Measurements from ENCODE around the gene AHI1.
A peak's percentile ranks its signal among the peaks of the same experiment; 100 is the strongest.

The AHI1 gene

GRCh38 chr6:135411849-135412248 lies 85.7 kb downstream of the AHI1 start:
- Histone ChIP-seq H2BK12ac (ENCODE audit: low read length in 2 of 2) (no peak overlapping the region), H3K9ac (ENCODE audit: low read length) (no peak overlapping the region), H2AFZ (ENCODE audit: low read depth, low read length) (no peak overlapping the region), H3K79me1 (replicated peaks; ENCODE audit: low read length, poor library complexity, severe bottlenecking) (no peaks in the 10 kb centered on the region), H2AK5ac (ENCODE audit: low read length, severe bottlenecking) (no peak overlapping the region), H2BK120ac (ENCODE audit: low read depth, low read length) (no peak overlapping the region), H3K4me3 (ENCODE audit: insufficient read depth in 1 of 2, low read depth in 1 of 2, low read length in 2 of 2) (no peak overlapping the region), H3K27me3 (ENCODE audit: control insufficient read depth in 1 of 2, insufficient read depth in 1 of 2, low read length in 2 of 2) (no peaks in the 10 kb centered on the region), H3K9me3 (ENCODE audit: control insufficient read depth, low read length) (no peaks in the 10 kb centered on the region), H4K8ac (ENCODE audit: low read length) (no peak overlapping the region), H3K27ac (ENCODE audit: low read length, poor library complexity, severe bottlenecking) (no peak overlapping the region), H3K4me2 (ENCODE audit: low read length, poor library complexity, severe bottlenecking) (no peak overlapping the region), H2BK15ac (ENCODE audit: low read depth, poor library complexity, severe bottlenecking) (no peak overlapping the region), H3K4me1 (ENCODE audit: control insufficient read depth, insufficient read depth, low read depth, low read length) (no peaks in the 10 kb centered on the region), H3K23ac (ENCODE audit: low read length in 2 of 2) (no peak overlapping the region), H4K91ac (ENCODE audit: low read length) (no peak overlapping the region), H2BK5ac (ENCODE audit: low read depth, low read length, poor library complexity, severe bottlenecking) (no peak overlapping the region), H3K4ac (ENCODE audit: low read depth in 1 of 2, low read length in 2 of 2) (no peak overlapping the region), H3K14ac (ENCODE audit: low read length in 2 of 2) (no peak overlapping the region), H3K36me3 (ENCODE audit: control insufficient read depth in 1 of 2, insufficient read depth in 2 of 2, low read depth in 1 of 2, low read length in 2 of 2) (peaks cover 3 to 41% of the 10 kb centered on the region in 2 experiments), H3K18ac (ENCODE audit: low read depth in 1 of 2, low read length in 2 of 2) (no peak overlapping the region)
- no peak for DNase-seq
- WGBS, result no CpG with 5 or more reads among the region's 2 CpGs

GRCh38 chr6:135411339-135411738 lies 86.2 kb downstream of the AHI1 start:
- H3K27me3 ChIP-seq (ENCODE audit: control insufficient read depth in 1 of 2, insufficient read depth in 1 of 2, low read length in 2 of 2), result no peaks in the 10 kb centered on the region
- H2BK12ac ChIP-seq (ENCODE audit: low read length in 2 of 2), result no peak overlapping the region
- no peak overlapping the region for H2AK5ac ChIP-seq (ENCODE audit: low read length, severe bottlenecking)
- no peak overlapping the region for H3K14ac ChIP-seq (ENCODE audit: low read length in 2 of 2)
- no peak overlapping the region for H2BK15ac ChIP-seq (ENCODE audit: low read depth, poor library complexity, severe bottlenecking)
- H3K18ac ChIP-seq (ENCODE audit: low read depth in 1 of 2, low read length in 2 of 2), result no peak overlapping the region
- H3K23ac ChIP-seq (ENCODE audit: low read length in 2 of 2), result no peak overlapping the region
- no peaks in the 10 kb centered on the region for H3K79me1 ChIP-seq (replicated peaks; ENCODE audit: low read length, poor library complexity, severe bottlenecking)
- no peak overlapping the region for H4K91ac ChIP-seq (ENCODE audit: low read length)
- WGBS, result 95% methylated on average over 2 of the region's 2 CpGs
- no peak overlapping the region for H3K4me2 ChIP-seq (ENCODE audit: low read length, poor library complexity, severe bottlenecking)
- no peak overlapping the region for H3K4me3 ChIP-seq (ENCODE audit: insufficient read depth in 1 of 2, low read depth in 1 of 2, low read length in 2 of 2)
- H3K4ac ChIP-seq (ENCODE audit: low read depth in 1 of 2, low read length in 2 of 2), result no peak overlapping the region
- DNase-seq, result peak; percentile 7
- no peak overlapping the region for H4K8ac ChIP-seq (ENCODE audit: low read length)
- H3K9me3 ChIP-seq (ENCODE audit: control insufficient read depth, low read length), result no peaks in the 10 kb centered on the region
- no peak overlapping the region for H2AFZ ChIP-seq (ENCODE audit: low read depth, low read length)
- H3K4me1 ChIP-seq (ENCODE audit: control insufficient read depth, insufficient read depth, low read depth, low read length), result no peaks in the 10 kb centered on the region
- no peak overlapping the region for H3K27ac ChIP-seq (ENCODE audit: low read length, poor library complexity, severe bottlenecking)
- H2BK120ac ChIP-seq (ENCODE audit: low read depth, low read length), result no peak overlapping the region
- H3K9ac ChIP-seq (ENCODE audit: low read length), result no peak overlapping the region
- H3K36me3 ChIP-seq (ENCODE audit: control insufficient read depth in 1 of 2, insufficient read depth in 2 of 2, low read depth in 1 of 2, low read length in 2 of 2), result peaks cover 3 to 41% of the 10 kb centered on the region in 2 experiments
- no peak overlapping the region for H2BK5ac ChIP-seq (ENCODE audit: low read depth, low read length, poor library complexity, severe bottlenecking)

- Histone ChIP-seq H4K8ac (ENCODE audit: low read length) (no peak overlapping the region), H3K4me1 (ENCODE audit: control insufficient read depth, insufficient read depth, low read depth, low read length) (no peaks in the 10 kb centered on the region)
- no peak for DNase-seq
These were observed 86.7 kb downstream of the AHI1 start for GRCh38 chr6:135410856-135411255.

GRCh38 chr6:135403584-135403983 lies 94.0 kb downstream of the AHI1 start:
- Histone ChIP-seq H3K14ac (ENCODE audit: low read length in 2 of 2) (no peak overlapping the region), H3K79me1 (replicated peaks; ENCODE audit: low read length, poor library complexity, severe bottlenecking) (no peaks in the 10 kb centered on the region), H2AK5ac (ENCODE audit: low read length, severe bottlenecking) (no peak overlapping the region), H3K18ac (ENCODE audit: low read depth in 1 of 2, low read length in 2 of 2) (no peak overlapping the region), H3K27me3 (ENCODE audit: control insufficient read depth in 1 of 2, insufficient read depth in 1 of 2, low read length in 2 of 2) (no peaks in the 10 kb centered on the region), H3K9ac (ENCODE audit: low read length) (no peak overlapping the region), H3K27ac (ENCODE audit: low read length, poor library complexity, severe bottlenecking) (no peak overlapping the region), H2AFZ (ENCODE audit: low read depth, low read length) (no peak overlapping the region), H3K4ac (ENCODE audit: low read depth in 1 of 2, low read length in 2 of 2) (no peak overlapping the region), H3K9me3 (ENCODE audit: control insufficient read depth, low read length) (no peaks in the 10 kb centered on the region), H3K4me3 (ENCODE audit: insufficient read depth in 1 of 2, low read depth in 1 of 2, low read length in 2 of 2) (no peak overlapping the region), H3K23ac (ENCODE audit: low read length in 2 of 2) (no peak overlapping the region), H4K8ac (ENCODE audit: low read length) (no peak overlapping the region), H4K91ac (ENCODE audit: low read length) (no peak overlapping the region), H2BK120ac (ENCODE audit: low read depth, low read length) (no peak overlapping the region), H2BK15ac (ENCODE audit: low read depth, poor library complexity, severe bottlenecking) (no peak overlapping the region), H3K4me2 (ENCODE audit: low read length, poor library complexity, severe bottlenecking) (no peak overlapping the region), H3K4me1 (ENCODE audit: control insufficient read depth, insufficient read depth, low read depth, low read length) (no peaks in the 10 kb centered on the region), H2BK12ac (ENCODE audit: low read length in 2 of 2) (no peak overlapping the region), H2BK5ac (ENCODE audit: low read depth, low read length, poor library complexity, severe bottlenecking) (no peak overlapping the region), H3K36me3 (ENCODE audit: control insufficient read depth in 1 of 2, insufficient read depth in 2 of 2, low read depth in 1 of 2, low read length in 2 of 2) (peaks cover 0 to 47% of the 10 kb centered on the region in 2 experiments)
- 100% methylated on average over 1 of the region's 3 CpGs for WGBS
- no peak for DNase-seq

More at GRCh38 chr6:135410856-135411255, 86.7 kb downstream of the AHI1 start:
- Histone ChIP-seq H2BK12ac (ENCODE audit: low read length in 2 of 2) (no peak overlapping the region), H2BK5ac (ENCODE audit: low read depth, low read length, poor library complexity, severe bottlenecking) (no peak overlapping the region), H3K23ac (ENCODE audit: low read length in 2 of 2) (no peak overlapping the region), H4K91ac (ENCODE audit: low read length) (no peak overlapping the region), H3K27me3 (ENCODE audit: control insufficient read depth in 1 of 2, insufficient read depth in 1 of 2, low read length in 2 of 2) (no peaks in the 10 kb centered on the region), H3K9me3 (ENCODE audit: control insufficient read depth, low read length) (no peaks in the 10 kb centered on the region), H2BK15ac (ENCODE audit: low read depth, poor library complexity, severe bottlenecking) (no peak overlapping the region), H3K14ac (ENCODE audit: low read length in 2 of 2) (no peak overlapping the region), H2AFZ (ENCODE audit: low read depth, low read length) (no peak overlapping the region), H3K27ac (ENCODE audit: low read length, poor library complexity, severe bottlenecking) (no peak overlapping the region), H2AK5ac (ENCODE audit: low read length, severe bottlenecking) (no peak overlapping the region), H3K4me2 (ENCODE audit: low read length, poor library complexity, severe bottlenecking) (no peak overlapping the region), H3K4ac (ENCODE audit: low read depth in 1 of 2, low read length in 2 of 2) (no peak overlapping the region), H3K36me3 (ENCODE audit: control insufficient read depth in 1 of 2, insufficient read depth in 2 of 2, low read depth in 1 of 2, low read length in 2 of 2) (peaks cover 3 to 44% of the 10 kb centered on the region in 2 experiments), H2BK120ac (ENCODE audit: low read depth, low read length) (no peak overlapping the region), H3K18ac (ENCODE audit: low read depth in 1 of 2, low read length in 2 of 2) (no peak overlapping the region), H3K9ac (ENCODE audit: low read length) (no peak overlapping the region), H3K79me1 (replicated peaks; ENCODE audit: low read length, poor library complexity, severe bottlenecking) (no peaks in the 10 kb centered on the region), H3K4me3 (ENCODE audit: insufficient read depth in 1 of 2, low read depth in 1 of 2, low read length in 2 of 2) (no peak overlapping the region)
- 98% methylated on average over 2 of the region's 2 CpGs for WGBS

Measured in mesenchymal stem cell (in vitro differentiated cells and primary cell).